Stimulated activated CD8-positive, alpha-beta memory T cell treated with anti-CD3 and anti-CD28 coated beads, Interleukin-15, amount 100 ng/mL, for 24 hours (primary cell): Measurements from ENCODE around the gene ABLIM3.

Experiments
- DNase-seq: peaks from one replicate; pipeline ENCODE4 v3.0.0-alpha.2; 2020; ENCODE audit warnings: low read depth

The ABLIM3 gene

DNA sequence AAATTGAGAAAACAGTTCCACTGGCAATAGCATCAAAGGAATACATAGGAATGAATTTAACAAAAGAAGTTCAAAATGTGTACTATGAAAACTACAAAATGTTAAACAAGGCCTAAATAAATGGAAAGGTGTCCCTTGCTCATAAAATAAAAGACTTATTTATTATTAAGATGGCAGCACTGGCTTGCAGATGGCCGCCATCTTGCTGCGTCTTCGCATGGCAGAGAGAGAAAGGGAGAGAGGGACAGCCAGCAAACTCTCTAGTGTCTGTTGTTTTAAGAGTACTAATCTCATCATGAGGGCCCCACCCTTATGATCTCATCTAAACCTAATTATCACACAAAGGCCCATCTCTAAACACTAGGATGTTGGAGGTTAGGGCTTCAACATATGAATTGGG is 47.1 kb downstream of the ABLIM3 start:
- no peak for DNase-seq

DNA sequence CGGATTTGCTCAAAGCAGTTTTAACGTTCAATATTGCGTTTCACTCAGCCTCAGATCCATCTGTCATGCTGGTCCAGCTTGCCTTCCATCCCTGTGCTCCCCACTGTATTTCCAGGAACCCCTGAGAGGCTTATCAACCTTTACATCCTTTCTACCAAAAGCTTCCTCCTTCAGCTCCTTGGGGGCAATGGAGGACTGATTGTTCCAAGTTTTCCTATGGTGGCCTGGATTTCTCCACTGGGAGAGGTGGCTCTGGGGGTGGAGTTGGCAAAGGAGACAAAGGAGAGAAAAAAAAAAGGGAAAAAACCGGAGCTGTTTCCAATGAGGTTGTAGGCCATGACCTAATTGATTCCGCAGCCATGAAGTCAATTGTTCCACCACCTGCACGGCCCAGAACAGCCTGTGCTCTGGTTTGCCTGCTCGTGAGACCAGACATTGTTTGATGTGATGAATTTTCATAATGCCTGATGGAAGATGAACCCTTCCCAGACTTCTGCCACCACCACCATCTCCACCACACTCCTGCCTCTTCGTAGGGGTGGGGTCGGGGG is 54.1 kb downstream of the ABLIM3 start:
- no peak for DNase-seq

DNA sequence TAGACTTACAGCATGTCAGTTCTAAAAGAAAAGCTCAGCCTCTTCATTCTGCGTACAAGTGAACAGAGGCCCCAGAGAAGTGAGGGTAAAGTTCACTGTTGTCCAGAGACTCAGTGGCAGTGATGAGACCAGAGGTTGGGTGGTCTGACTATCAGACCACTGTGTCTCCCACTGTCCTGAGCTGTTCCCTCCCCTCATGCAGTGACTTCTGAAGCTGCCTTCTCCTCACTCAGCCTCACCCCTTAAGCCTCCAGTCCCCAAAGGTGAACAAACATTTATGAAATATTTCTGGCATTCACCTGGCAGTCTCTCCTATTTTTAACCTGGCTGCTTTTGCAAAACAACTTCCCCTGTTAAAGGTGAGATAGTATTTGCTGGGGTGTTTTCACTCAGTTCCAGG is 54.7 kb downstream of the ABLIM3 start:
- no peak for DNase-seq

DNA sequence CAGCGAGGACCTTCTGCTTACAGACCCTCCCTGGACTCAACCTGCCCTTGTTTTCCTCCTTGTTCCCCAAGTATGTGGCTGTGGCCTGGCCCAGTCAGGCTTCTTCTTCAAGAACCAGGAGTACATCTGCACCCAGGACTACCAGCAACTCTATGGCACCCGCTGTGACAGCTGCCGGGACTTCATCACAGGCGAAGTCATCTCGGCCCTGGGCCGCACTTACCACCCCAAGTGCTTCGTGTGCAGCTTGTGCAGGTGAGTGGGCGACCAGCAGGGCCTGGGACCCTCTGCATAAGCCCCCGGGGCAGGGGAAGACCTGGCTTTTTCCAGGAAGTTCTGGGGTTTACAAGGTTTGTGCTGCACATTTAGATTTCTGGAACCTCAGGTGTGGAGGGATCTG is 56.9 kb downstream of the ABLIM3 start:
- no peak for DNase-seq

DNA sequence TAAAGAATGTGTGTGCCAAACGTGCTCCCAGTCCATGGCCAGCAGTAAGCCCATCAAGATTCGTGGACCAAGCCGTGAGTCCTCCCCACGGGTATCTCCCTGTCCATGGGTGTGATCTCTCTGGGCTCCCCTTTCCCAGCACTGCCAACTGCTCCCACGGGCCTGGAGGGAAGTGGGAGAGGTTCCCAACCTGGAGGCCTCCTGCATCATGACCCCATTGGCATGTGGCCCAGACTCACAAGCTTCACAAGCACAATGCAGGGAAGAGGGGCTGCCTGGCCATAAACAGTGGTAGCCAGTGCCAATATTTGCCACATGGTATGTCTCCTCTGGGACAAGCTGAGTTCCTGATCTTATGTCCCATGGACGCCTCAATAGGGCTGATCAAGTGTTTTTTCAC is 59.1 kb downstream of the ABLIM3 start:
- no peak for DNase-seq

DNA sequence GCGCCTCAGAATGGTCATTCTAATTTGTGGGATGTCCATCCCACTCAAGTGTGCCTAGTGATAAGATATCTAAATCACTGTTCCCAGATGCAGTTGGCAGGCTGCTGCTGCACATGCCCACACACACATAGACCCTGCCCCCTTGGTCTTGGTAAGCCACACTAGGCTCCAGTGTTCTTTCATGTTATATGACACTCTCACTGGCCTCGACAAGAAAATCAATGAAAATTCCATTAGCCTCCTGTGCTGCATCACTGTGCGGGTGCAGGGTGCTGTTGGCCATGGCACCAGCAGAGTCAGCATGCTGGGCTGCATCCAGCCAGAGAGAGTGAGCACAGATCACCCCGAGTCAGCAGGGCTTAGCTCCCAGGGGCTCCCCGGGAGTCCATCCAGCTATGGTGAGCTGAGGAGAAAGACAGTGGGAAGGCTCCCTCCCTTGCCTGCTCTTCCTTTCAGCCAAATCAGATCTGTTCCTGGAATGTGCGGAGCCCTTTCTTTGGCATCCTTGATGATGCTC is 59.9 kb downstream of the ABLIM3 start:
- no peak for DNase-seq

DNA sequence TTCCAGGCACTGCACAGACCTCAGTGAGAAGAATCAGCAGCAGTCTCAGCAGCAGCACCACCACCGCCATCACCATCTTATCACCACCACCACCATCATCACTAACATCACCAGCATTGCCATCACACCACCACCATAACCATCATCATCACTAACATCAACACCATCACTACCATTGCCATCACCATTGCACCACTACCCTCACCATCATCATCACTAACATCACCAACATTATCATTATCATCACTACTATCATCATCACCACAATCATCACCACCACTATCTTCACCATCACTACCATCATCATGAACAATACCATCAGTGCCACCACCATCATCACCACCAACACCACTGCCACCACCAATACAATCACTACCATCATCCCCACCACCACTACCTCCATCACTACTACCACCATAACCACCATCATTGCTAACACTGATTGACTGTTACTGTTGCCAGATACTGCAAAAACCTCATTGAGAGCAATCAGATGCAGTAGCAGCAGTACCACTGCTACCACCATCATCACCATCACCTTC is 61.7 kb downstream of the ABLIM3 start:
- no peak for DNase-seq

DNA sequence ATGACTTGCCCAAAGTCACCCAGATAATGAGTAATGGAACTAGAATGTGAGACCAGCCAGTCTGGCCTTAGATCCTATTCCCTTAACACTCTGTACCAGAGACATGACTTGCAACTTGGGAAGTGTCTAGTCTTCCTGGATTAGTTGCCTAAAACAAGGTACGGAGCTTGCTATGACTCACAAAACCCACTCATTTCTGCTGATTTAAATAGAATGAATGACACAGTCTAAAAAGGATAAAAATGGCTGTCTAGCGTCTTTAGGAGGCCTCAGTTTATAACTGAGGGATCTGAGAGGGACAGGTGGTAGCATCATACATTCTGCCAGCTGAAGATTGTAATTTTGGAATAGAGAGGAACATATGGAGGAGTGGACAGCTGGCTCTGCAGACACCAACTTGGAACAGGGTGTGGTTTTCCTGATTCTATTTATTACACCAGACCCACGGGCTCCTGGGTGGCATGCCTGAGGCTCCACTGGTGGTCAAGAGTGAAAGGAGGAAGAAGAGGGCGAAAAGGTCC is 62.7 kb downstream of the ABLIM3 start:
- DNase-seq = no peak

DNA sequence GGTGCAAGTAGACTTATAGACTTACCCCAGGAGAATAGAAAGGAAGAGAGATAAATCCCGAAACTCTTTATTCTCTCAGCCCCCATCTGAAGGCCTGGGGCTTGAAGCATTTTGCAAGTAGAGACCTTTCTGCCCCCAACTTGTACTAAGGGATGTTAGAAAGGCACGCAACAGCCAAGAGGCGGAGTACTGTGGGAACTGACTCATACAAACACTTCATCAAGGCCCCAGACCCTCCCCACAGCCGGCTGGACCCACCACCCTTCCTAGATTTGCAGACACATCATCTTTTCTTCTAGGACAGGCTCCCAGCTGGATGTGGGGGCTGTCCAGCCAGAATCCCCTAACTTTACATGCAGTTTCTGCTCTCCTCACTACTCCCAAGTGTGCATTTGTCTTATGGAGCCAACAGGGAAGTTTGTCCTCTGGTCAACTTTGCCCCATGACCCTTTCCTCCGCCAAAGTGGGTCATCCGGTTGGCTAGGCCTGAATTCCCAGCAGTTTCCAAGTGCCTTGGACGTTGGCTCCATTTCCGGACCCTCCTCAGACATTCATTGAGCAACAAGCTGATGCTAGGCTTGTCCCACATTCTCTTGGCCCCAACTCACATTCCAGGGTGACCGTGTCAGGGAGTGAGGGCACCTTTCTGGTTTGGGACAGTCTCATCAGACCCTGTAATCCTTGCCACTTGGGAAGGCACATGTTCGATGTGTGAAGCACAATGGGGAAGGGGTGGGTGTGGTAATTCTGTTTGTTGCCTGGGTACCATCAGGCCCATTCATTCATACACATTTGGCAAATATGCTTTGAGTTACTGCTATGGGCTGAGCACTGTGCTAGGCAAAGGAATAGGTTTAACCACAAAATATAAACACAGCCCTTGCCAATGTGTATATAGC is 64.6 kb downstream of the ABLIM3 start:
- DNase-seq = no peak

DNA sequence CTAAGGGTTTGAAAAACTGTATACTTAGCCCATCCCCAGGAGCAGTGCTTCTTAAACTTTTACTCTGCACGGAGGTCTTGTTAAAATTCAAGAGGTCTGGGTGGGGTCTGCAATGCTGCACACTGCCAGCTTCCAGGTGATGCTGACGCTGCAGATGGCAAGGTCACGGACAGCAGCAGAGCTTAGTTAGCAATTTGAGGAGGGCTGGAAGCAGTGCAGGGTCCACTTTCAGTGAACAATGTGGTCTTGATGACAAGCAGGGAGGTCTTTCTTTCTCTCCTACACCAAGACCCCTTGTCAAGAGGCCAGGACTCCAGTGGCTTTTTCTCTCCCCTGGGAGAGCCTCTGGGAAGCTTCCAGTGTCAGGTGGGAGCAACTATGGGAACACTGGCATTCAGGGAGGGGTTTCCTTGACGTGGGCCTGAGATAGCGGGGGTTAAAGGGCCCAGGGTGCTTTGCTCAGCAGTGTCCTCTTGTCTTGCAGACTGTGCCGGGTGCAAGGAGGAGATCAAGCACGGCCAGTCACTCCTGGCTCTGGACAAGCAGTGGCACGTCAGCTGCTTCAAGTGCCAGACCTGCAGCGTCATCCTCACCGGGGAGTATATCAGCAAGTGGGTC is 65.3 kb downstream of the ABLIM3 start:
- DNase-seq = no peak

DNA sequence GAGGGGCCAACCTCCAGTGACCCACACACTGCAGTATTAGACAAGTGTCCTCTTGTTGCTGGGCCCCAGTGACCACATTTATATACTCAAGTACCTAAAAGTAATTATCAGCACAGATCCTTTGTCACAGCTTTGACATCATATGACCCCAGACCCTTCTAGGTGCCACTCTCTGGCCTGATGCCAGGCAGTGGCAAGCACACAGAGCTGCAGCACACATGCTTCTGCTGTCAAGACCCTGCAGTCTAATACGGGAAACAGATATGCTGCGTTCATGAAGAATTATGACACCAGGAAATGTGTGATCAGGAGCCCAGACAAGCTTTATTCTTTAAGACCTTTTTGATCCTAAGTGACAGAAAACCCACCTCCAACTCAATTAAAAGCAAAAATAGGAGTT is 66.5 kb downstream of the ABLIM3 start:
- no peak for DNase-seq

DNA sequence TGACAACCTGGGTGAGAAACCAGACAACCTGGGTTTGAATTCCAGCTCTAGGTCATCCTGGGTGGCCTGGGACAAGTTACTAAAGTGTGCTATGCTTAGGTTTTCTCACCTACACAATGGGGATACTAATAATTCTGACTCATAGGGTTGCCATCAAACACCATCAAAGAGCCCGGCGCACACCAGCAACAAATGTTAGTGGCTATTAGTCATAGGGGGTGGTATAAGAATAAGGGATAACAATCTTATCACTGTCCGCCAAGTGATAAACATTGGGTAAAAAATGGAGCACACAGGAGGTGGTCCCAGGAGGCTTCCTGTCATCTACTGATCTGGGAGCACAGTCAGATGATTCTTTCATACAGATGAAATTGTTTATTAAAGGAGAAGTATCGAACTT is 68.9 kb downstream of the ABLIM3 start:
- DNase-seq = no peak

DNA sequence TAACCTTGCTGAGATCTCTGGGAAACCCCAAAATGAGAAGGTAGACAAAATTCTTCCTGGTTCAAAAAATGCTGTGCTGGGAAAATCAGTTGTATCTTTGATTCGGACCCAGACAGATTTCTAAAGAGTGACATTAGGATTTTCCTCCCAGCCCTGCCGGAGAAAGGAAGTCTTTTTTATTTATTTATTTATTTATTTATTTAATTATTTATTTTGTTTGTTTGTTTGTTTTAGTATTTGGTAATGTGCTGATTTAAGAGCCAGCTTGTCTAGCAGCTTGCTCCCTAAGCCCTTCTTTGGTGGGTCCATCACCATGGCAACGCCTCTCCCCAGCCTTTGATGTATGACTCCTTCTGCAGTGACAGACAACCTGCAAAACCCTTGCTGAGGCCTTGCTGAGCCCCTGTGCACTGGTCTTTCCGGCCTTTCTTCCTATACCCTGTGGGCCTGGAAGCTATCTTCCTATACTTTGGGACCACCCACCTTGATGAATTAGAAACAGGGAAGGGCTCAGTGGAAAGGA is 69.7 kb downstream of the ABLIM3 start:
- no peak for DNase-seq

DNA sequence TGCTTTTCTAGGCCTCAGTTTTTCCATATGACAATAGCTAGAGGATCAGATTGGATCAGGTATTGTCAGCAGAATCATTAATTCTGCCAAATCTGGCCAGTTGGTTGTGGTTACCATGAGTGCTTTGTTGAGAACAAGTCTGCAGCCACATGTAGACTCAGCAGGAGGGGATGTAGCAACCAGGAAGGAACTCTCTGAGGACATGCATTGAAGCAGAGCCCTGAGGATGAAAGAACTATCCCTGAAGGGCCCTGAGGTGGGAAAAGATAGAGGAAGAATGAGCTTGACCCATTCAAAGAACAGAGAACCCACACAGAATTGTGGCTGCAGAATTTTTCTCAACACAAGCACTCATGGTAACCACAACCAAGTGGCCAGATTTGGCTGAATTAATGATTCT is 70.3 kb downstream of the ABLIM3 start:
- DNase-seq = no peak

DNA sequence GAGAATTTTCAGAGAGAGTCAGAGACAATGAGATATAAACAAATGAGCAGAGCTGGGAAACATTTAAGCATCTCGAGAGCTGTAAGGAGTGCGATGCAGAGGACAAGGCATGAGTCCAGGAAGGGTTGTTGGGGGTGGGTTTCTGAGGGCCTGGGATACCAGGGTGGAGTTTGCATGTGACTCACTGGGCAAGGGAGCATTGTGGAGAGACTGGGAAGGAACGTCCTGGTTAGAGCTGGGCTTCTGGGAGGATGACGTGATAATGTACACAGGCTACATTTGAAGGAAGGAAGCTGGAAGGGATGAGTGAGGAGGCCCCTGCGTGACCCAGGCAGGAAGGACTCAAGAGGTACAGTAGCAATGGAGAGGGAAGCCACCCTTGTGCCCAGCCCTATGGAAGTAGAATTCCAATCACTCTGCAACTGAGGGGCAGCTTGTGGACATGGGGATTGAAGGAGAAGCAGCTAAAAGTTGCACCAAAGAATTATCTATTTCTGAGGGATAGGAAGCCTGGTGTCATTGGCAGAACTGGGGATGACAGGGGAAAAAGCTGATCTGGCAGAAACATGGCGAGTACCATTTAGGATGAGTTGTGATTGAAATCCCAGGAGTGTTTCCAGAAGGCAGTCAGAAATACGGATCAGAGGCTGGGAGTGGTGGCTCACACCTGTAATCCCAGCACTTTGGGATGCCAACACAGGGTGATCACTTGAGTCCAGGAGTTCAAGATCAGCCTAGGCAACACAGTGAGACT is 71.1 kb downstream of the ABLIM3 start:
- no peak for DNase-seq

DNA sequence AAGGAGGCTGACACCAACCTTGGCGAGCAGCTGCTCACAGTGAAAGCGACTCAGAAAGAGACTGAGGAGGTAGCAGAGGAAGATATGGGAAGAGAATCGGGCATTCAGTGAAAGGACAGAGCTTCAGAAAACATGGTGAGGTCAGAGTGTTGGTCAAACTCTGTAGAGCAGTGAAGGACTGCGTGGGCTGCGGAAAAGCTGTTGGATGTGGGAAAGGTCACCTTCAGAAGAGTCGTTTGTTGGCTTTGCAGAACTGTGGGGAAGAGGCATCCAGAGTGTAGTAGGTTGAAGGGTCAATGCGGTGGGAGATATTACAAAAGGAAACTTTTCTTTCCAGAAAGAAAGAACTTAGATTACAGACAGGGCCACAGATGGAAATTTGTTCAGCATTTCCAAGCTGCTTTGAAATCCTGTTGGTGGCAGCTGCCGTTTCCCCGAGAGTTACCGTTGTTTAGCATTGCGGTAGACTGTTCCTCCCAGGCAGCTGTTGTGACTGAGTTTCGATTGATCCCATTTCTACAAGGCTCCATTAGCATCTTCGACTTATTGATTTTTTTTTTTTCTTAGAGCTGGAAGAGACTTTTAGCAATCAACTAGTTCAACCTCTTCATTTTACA is 72.1 kb downstream of the ABLIM3 start:
- no peak for DNase-seq

DNA sequence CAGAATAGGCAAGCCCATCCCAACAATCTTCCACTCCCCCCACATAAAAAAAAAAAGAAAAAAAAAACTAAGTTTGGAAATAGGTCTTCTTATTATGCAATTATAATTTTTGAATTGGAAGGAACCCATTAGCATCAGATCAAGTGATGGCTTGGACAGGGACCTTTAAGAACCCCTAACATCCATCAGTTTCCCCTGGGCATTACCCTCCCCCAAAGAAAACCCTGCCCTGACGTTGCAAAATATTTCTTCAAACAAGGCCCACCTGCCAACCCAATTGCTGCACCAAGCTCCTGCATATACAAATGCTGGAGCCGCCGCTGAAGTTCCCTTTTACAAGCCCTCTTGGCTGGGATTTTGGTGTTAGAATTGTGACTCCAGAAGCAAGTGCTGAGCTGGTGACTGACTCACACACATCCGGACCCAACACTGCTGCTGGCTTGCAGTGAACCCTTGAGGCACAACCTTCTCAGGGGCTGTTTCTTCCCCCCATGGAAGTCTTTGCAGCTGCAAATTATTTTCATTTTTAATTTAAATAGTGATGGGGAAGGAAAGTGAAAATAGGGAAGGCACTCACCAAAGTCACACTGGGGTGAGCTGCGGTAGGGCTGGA is 74.3 kb downstream of the ABLIM3 start:
- no peak for DNase-seq

DNA sequence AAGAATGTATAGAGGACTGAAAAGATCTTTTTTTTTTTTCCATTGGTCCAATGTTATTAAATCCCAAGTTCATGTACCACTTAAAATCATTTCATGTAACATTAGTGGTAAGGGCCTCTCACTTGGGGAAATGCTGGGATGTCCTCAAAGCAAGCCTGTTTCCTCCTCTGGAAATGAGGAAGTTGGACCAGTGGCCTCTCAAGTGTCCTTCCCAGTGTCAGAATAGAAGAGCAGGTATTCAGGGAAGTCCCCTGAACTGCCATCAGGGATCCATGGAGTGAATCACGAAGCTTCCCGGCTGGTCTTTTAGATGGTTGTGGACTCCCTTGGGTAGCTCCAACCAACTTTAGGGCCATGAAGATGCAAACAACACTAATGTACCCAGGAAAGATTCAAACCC is 75.2 kb downstream of the ABLIM3 start:
- no peak for DNase-seq

DNA sequence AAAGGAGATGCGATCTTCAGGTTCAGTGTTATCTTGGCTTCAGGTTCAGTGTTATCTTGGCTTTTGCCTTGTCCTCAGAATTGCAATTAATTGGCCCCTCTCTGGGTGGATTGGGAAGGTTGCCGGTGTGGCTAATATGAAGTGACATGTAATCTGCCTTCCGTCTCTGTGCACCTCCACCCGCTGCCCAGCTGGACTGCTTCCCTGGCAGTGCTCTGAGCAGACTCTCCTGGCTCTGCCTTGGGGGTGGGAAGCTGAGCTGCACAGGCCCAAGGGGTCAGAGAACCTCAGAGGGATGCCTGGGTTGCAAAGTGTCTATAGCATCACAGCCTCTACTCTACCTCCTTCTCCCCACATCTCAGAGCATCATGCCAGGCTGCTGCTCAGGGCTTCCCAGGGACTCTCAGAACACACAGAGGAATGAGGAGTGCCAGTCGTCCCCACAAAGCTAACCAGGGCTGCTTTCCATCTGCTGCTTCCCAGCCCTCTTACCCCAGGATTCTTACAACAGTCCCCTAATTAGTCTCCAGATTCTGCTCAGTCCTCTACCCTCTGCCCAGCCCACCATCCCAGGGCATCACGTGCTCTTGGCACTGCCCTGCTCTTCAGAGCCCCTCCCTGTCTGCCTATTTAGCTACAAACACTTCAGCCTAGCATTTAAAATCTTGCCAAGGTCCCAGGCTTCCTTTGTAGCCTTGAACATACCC is 76.0 kb downstream of the ABLIM3 start:
- DNase-seq = no peak

DNA sequence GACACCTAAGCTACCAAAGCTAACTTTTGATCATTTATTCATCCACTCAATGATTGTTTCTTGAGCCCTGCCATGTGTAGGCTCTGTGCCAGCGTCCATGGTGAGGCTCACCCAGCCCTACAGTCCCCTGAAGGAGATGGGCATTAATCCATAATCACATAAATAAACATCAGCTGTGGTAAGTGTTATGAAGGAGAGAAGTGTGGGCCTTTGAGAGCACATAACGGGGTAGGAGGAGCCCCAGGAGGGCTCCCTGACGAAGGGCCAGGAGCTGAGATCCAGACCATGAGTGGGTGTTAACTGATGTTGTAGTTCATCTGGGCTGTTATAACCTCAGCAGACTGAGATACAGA is 76.5 kb downstream of the ABLIM3 start:
- DNase-seq = no peak
